MM.1S (cell line): Measurements from ENCODE around the gene SHISA8.

Experiments used
- CTCF ChIP-seq: fragments of 300-600 bp; sonication (generic); IDR thresholded peaks from 2 replicates; pipeline ENCODE4 v1.5.1; 2016; ENCODE audit warnings: antibody characterized with exemption, low read length, mixed read lengths
- EZH2 ChIP-seq: fragments of 300-600 bp; sonication (generic); optimal IDR thresholded peaks from 2 replicates; pipeline ENCODE3; 2017; ENCODE audit warnings: low read depth, mild to moderate bottlenecking, antibody characterized with exemption, low read length, mixed read lengths

DNA sequence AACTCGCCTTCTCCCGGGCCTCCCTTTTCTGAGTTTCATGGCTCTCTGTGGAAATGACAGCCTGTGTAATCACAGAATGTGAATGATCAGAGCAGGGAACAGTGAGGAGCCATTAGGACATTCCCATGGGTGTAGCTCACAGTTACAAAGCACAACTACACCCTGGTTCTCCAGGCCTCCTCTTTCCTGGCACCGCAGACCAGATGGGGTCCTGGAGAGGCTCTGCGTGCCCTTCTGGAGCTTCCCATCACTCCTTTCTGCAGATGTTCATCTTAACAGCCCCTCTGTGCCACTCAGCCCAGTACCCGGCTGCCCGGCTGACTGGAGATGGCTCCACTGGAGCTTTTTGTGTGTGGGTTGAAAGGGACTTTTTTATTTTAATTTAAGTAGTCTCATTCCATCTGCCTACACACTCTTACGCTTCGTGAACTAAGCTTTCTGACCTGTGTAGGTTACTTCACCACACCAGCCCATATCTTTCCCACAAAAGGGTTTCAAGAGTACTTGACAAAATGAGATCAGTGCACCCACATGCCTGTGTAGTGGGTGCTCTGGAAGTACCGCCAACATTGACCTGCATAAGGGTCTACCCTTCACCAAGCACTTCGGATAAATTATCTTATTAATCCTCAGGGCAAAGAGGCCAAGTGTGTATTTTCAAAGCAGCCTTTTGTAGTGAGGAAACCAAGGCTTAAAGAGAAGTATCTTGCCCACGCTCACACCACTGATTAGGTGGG, 52.2 kb downstream of the SHISA8 start:
- TF ChIP-seq CTCF = no peak
- no peak for TF ChIP-seq EZH2
